ENCODE data around the gene CCDC68. TPM values are rescaled to one million over a fixed set of nuclear protein-coding genes. Genes with fewer than 3 reads are reported as not detected.

Gene CCDC68
- total and polyA plus RNA-seq, 2 experiments from 2014 or later: 0.11 to 0.18 TPM

DNA sequence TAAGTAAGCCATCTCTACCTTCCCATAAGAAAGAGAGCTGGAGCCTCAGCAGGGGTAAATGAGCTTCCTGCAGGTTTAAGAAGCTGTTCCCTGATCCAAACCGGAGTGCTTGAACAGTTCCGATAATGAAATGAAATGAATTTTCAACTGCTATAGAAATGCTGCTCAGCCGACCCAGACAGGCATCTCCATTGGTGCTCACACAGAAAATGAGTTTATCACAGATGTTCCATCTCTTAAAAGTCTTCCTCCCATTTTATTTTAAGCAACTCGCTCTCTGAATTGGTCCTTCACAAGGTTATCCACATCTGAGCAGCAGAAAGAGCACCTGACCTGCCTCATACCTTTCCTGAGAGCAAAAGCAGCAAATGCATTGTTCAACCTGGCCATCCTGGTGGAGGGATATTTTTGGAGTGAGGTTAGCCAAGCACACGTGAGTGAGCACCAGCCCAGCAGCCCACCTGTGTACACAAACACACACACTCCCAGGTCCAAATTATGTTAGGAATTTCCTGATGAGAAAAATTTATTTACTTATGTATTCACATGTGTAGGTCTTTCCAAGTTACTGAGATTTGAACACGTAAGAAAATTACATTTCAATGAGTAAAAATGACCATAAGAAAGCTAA is 42.2 kb upstream of the CCDC68 start:
- no peaks in the 10 kb centered on the region for H3K4me1 ChIP-seq (ENCODE audit: insufficient read depth)
- DNase-seq: no peak
- TF ChIP-seq EZH2phosphoT487 (IDR thresholded peaks at IDR 0.05; ENCODE audit: insufficient read depth, low read depth) (no peak), EZH2 (IDR thresholded peaks at IDR 0.05; ENCODE audit: insufficient read depth, poor library complexity, severe bottlenecking) (no peak)
- no peak overlapping the region for H3K4me2 ChIP-seq (ENCODE audit: unreplicated experiment)
- no peaks in the 10 kb centered on the region for H4K20me1 ChIP-seq (ENCODE audit: insufficient read depth)
- H3K36me3 ChIP-seq (ENCODE audit: low read depth): no peaks in the 10 kb centered on the region
- H3K27ac ChIP-seq: no peak overlapping the region
- in situ Hi-C loops (cut with MboI): no loop called here
- peaks cover 3% of the 10 kb centered on the region; the same call in 1 of the 2 replicates for H3K27me3 ChIP-seq (replicated peaks; ENCODE audit: insufficient read depth)
- H3K9me3 ChIP-seq (ENCODE audit: low read depth): no peaks in the 10 kb centered on the region
- no peaks in the 10 kb centered on the region for H3K79me2 ChIP-seq (ENCODE audit: insufficient read depth)
- no peaks in the 10 kb centered on the region for H3F3A ChIP-seq (ENCODE audit: insufficient read depth)
- no peak overlapping the region for H3K9ac ChIP-seq
- no peak overlapping the region for H3K4me3 ChIP-seq
- no peak overlapping the region for H2AFZ ChIP-seq
- WGBS, 2 experiments (ENCODE audit: low coverage in 1 of 2, low lambda C conversion rate in 2 of 2, missing lambda C conversion rate in 2 of 2): 54 to 58% methylated on average over 6 of the region's 6 CpGs
- no peaks in the 10 kb centered on the region for H3K9me2 ChIP-seq (ENCODE audit: insufficient read depth)

DNA sequence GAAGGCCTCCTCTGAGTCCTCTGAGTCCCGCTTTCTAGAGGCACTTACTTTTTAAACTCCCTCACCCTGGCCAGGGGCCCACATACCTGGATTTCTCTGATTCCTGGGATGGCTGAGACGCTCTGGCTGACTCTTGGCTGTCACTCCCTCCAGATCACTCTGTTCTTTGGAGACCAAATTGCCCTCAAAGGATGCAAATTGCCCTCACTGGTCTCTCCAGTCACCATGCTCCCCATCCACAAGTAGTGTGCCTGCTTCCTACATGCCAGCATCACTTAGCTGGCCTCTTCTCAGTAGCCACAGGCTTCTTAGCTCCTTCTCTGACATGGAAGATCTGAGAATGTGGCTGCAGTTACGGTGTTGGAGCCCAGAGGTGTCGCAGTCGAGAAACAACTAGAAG is 41.3 kb upstream of the CCDC68 start:
- DNase-seq: no peak
- Histone ChIP-seq H3K9me3 (ENCODE audit: low read depth) (no peaks in the 10 kb centered on the region), H3K4me2 (ENCODE audit: unreplicated experiment) (no peak overlapping the region), H4K20me1 (ENCODE audit: insufficient read depth) (no peaks in the 10 kb centered on the region), H3K4me1 (ENCODE audit: insufficient read depth) (no peaks in the 10 kb centered on the region), H3K27ac (no peak overlapping the region), H3K9ac (no peak overlapping the region), H3K79me2 (ENCODE audit: insufficient read depth) (no peaks in the 10 kb centered on the region), H3K4me3 (no peak overlapping the region), H3K27me3 (replicated peaks; ENCODE audit: insufficient read depth) (peaks cover 3% of the 10 kb centered on the region; the same call in 1 of the 2 replicates), H2AFZ (no peak overlapping the region), H3F3A (ENCODE audit: insufficient read depth) (no peaks in the 10 kb centered on the region), H3K36me3 (ENCODE audit: low read depth) (no peaks in the 10 kb centered on the region), H3K9me2 (ENCODE audit: insufficient read depth) (no peaks in the 10 kb centered on the region)
- WGBS, 2 experiments (ENCODE audit: low coverage in 1 of 2, low lambda C conversion rate in 2 of 2, missing lambda C conversion rate in 2 of 2): 70 to 76% methylated on average over 5 of the region's 5 CpGs
- TF ChIP-seq EZH2phosphoT487 (IDR thresholded peaks at IDR 0.05; ENCODE audit: insufficient read depth, low read depth) (no peak), EZH2 (IDR thresholded peaks at IDR 0.05; ENCODE audit: insufficient read depth, poor library complexity, severe bottlenecking) (no peak)
- in situ Hi-C loops (cut with MboI): no loop called here

DNA sequence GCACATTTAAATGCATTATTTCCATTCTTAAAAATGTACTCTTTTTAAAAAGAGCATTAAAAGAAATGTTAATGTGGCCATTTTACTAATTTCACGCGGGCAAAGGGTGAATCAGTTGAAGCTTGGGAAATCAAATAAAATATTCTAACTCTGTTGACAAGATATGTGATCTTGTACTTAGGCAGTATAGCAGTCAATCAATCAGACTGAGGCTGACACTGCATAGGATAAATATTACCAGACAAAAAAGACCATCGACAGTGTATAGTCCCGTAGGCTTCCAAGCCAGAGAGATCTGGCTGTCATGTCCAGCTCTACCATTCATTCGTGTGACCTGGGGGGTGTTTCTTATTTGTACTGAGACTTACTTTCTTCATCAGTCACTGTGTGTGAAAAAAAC is 39.8 kb upstream of the CCDC68 start:
- Histone ChIP-seq H3K27ac (no peak overlapping the region), H3F3A (ENCODE audit: insufficient read depth) (no peaks in the 10 kb centered on the region), H2AFZ (no peak overlapping the region), H3K4me2 (ENCODE audit: unreplicated experiment) (no peak overlapping the region), H3K4me1 (ENCODE audit: insufficient read depth) (no peaks in the 10 kb centered on the region), H3K27me3 (replicated peaks; ENCODE audit: insufficient read depth) (peaks cover 3% of the 10 kb centered on the region; the same call in 1 of the 2 replicates), H3K9me3 (ENCODE audit: low read depth) (no peaks in the 10 kb centered on the region), H3K9ac (no peak overlapping the region), H4K20me1 (ENCODE audit: insufficient read depth) (no peaks in the 10 kb centered on the region), H3K9me2 (ENCODE audit: insufficient read depth) (no peaks in the 10 kb centered on the region), H3K79me2 (ENCODE audit: insufficient read depth) (no peaks in the 10 kb centered on the region), H3K4me3 (no peak overlapping the region), H3K36me3 (ENCODE audit: low read depth) (no peaks in the 10 kb centered on the region)
- DNase-seq: no peak
- in situ Hi-C loops (cut with MboI): loop anchor here (25.0 kb wide), 1 partner anchor 587 kb away; no protein-coding TSS in a partner anchor
- TF ChIP-seq EZH2 (IDR thresholded peaks at IDR 0.05; ENCODE audit: insufficient read depth, poor library complexity, severe bottlenecking): no peak
- TF ChIP-seq EZH2phosphoT487 (IDR thresholded peaks at IDR 0.05; ENCODE audit: insufficient read depth, low read depth): no peak
- 62 to 69% methylated on average over 5 of the region's 5 CpGs for WGBS, 2 experiments (ENCODE audit: low coverage in 1 of 2, low lambda C conversion rate in 2 of 2, missing lambda C conversion rate in 2 of 2)

DNA sequence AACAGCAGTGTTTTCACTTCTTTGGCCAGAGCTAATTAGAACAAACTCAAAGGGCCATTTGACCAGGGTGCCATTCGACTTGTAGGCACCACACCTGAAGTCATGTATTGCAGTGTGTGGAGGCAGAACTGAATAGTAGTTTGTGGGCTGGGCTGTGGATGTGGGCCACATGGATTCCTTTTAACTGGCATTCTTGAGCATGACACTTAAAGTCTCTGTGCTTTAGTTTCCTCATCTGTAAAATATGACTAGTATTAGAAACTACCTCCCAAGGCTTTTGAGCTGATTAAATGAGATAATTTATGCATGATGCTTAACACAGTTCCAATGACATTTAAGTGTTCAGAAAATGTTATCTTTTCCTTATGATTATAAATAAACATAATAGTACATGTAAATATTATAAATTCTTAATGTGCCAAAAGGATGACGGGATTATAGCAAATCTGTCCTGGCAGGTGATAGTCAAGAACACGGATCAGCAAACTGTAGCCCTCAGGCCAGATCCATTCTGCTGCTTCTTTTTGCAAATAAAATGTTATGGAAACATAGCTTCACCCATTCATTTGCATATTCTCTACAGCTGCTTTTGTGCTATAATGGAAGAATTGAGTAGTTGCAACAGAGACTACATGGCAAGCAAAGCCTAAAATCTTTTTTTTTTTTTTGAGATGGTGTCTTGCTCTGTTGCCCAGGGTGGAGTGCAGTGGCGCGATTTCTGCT is 36.3 kb upstream of the CCDC68 start:
- no peak overlapping the region for H2AFZ ChIP-seq
- no peaks in the 10 kb centered on the region for H3K4me1 ChIP-seq (ENCODE audit: insufficient read depth)
- no peaks in the 10 kb centered on the region for H3K9me3 ChIP-seq (ENCODE audit: low read depth)
- H3K4me2 ChIP-seq (ENCODE audit: unreplicated experiment): no peak overlapping the region
- H3K9me2 ChIP-seq (ENCODE audit: insufficient read depth): no peaks in the 10 kb centered on the region
- H3F3A ChIP-seq (ENCODE audit: insufficient read depth): no peaks in the 10 kb centered on the region
- no peak overlapping the region for H3K4me3 ChIP-seq
- no peak for DNase-seq
- 75 to 83% methylated on average over 5 of the region's 5 CpGs for WGBS, 2 experiments (ENCODE audit: low coverage in 1 of 2, low lambda C conversion rate in 2 of 2, missing lambda C conversion rate in 2 of 2)
- no peak overlapping the region for H3K9ac ChIP-seq
- H3K27me3 ChIP-seq (replicated peaks; ENCODE audit: insufficient read depth): no peaks in the 10 kb centered on the region
- H4K20me1 ChIP-seq (ENCODE audit: insufficient read depth): no peaks in the 10 kb centered on the region
- H3K36me3 ChIP-seq (ENCODE audit: low read depth): no peaks in the 10 kb centered on the region
- TF ChIP-seq EZH2phosphoT487 (IDR thresholded peaks at IDR 0.05; ENCODE audit: insufficient read depth, low read depth) (no peak), EZH2 (IDR thresholded peaks at IDR 0.05; ENCODE audit: insufficient read depth, poor library complexity, severe bottlenecking) (no peak)
- no peaks in the 10 kb centered on the region for H3K79me2 ChIP-seq (ENCODE audit: insufficient read depth)
- H3K27ac ChIP-seq: no peak overlapping the region
- in situ Hi-C loops (cut with MboI): loop anchor here (25.0 kb wide), 1 partner anchor 583 kb away; no protein-coding TSS in a partner anchor

All from GM23248 (cell line).